A549 (cell line): Measurements from ENCODE around the gene CCDC188. TPM values are rescaled to one million over a fixed set of nuclear protein-coding genes. Genes with fewer than 3 reads are reported as not detected.

ENCODE experiments used
- ATAC-seq, 2 experiments: fragments of 200-7000 bp in 1 of 2; fragments of >200 bp in 1 of 2; cut with Nextera tagmentation in 1 of 2; cut with Tn5 transposase in 1 of 2; 3 replicates each; pipeline versions ENCODE4 v1.8.0 to v1.9.1; 2018 to 2020; ENCODE audit warnings: mild to moderate bottlenecking in 1 of 2, moderate library complexity in 1 of 2
- CTCF ChIA-PET: fragments of 300-600 bp; sonication (Branson Sonifier 250); formaldehyde crosslinking; extraction: SDS; loops from one replicate; lab custom pipeline; 2021; ENCODE audit warnings: antibody characterized with exemption, inconsistent platforms; lab: Yijun Ruan, JAX
- POLR2A ChIA-PET: fragments of 350-600 bp; formaldehyde crosslinking; extraction: SDS; loops from one replicate; lab custom pipeline; 2021; ENCODE audit warnings: antibody characterized with exemption, inconsistent platforms; lab: Yijun Ruan, JAX
- DNase-seq, 2 experiments: peaks; one replicate each; pipeline versions ENCODE4 v3.0.0 to v3.0.0-alpha.2; 2011 to 2016; ENCODE audit warnings: low read depth in 1 of 2, low spot score in 1 of 2
- FAIRE-seq: peaks from 2 replicates; lab custom pipeline; 2011; peaks lifted over from hg19 to GRCh38; lab: Jason Lieb, UNC
- H3K27ac ChIP-seq, 2 experiments: fragments of >200 bp; sonication (Bioruptor Twin); formaldehyde crosslinking; 3 replicates each; pipeline ENCODE4 v1.5.1; 2016 to 2017
- H3K4me1 ChIP-seq: fragments of >200 bp; sonication (Bioruptor Twin); formaldehyde crosslinking; 3 replicates; pipeline ENCODE4 v1.6.1; 2016
- H3K4me2 ChIP-seq: fragments of >200 bp; sonication (Bioruptor Twin); formaldehyde crosslinking; 3 replicates; pipeline ENCODE4 v1.6.1; 2016
- H3K4me3 ChIP-seq: fragments of >200 bp; sonication (Bioruptor Twin); formaldehyde crosslinking; 3 replicates; pipeline ENCODE4 v1.5.1; 2016
- H3K9me3 ChIP-seq: fragments of >200 bp; sonication (Bioruptor Twin); formaldehyde crosslinking; 3 replicates; pipeline ENCODE4 v1.6.1; 2016
- CBX8 ChIP-seq: fragments of 200-600 bp; sonication (generic); IDR thresholded peaks from 2 replicates; pipeline ENCODE4 v1.6.1; 2016
- CHD2 ChIP-seq: fragments of 150-350 bp; IDR thresholded peaks from 2 replicates; pipeline ENCODE4 v1.6.1; 2014; ENCODE audit warnings: low read length; ENCODE audit not compliant: partially characterized antibody
- CHD4 ChIP-seq: fragments of 200-600 bp; sonication (generic); IDR thresholded peaks from 2 replicates; pipeline ENCODE4 v1.6.1; 2016; ENCODE audit warnings: antibody characterized with exemption, mild to moderate bottlenecking, borderline replicate concordance
- ESRRA ChIP-seq: fragments of 150-350 bp; IDR thresholded peaks from 2 replicates; pipeline ENCODE4 v1.6.1; 2014; ENCODE audit warnings: mild to moderate bottlenecking, low read length, borderline replicate concordance
- FOSB ChIP-seq: fragments of 250-450 bp; sonication (Bioruptor Pico); IDR thresholded peaks from 2 replicates; pipeline ENCODE4 v1.5.0; 2020; ENCODE audit warnings: mild to moderate bottlenecking, moderate library complexity
- GATA3 ChIP-seq: IDR thresholded peaks from 2 replicates; pipeline ENCODE4 v1.6.1; 2012; ENCODE audit warnings: borderline replicate concordance
- HES2 ChIP-seq: fragments of >200 bp; sonication (Bioruptor Twin); formaldehyde crosslinking; IDR thresholded peaks from 2 replicates; pipeline ENCODE4 v1.6.1; 2016
- HOXB13 ChIP-seq: fragments of 250-450 bp; sonication (Bioruptor Pico); IDR thresholded peaks from 2 replicates; pipeline ENCODE4 v1.5.0; 2020; ENCODE audit warnings: low read depth, mild to moderate bottlenecking, moderate library complexity
- HOXB5 ChIP-seq: fragments of 250-450 bp; sonication (Bioruptor Pico); IDR thresholded peaks from 2 replicates; pipeline ENCODE4 v1.5.0; 2020; ENCODE audit warnings: mild to moderate bottlenecking, moderate library complexity
- JUNB ChIP-seq: fragments of >200 bp; sonication (Bioruptor Twin); formaldehyde crosslinking; IDR thresholded peaks from 2 replicates; pipeline ENCODE4 v1.6.1; 2016
- MAFK ChIP-seq: fragments of 450-650 bp; IDR thresholded peaks from 2 replicates; pipeline ENCODE4 v1.6.1; 2014; ENCODE audit not compliant: partially characterized antibody
- MAZ ChIP-seq: fragments of 150-350 bp; IDR thresholded peaks from 2 replicates; pipeline ENCODE4 v1.6.1; 2014; ENCODE audit warnings: antibody characterized with exemption, low read depth, low read length, borderline replicate concordance
- MYC ChIP-seq: IDR thresholded peaks from 2 replicates; pipeline ENCODE4 v1.6.1; 2012; ENCODE audit warnings: mild to moderate bottlenecking, inconsistent platforms, low read length, improper control_type of control experiment, borderline replicate concordance
- NPAS2 ChIP-seq: fragments of 250-450 bp; sonication (Bioruptor Pico); IDR thresholded peaks from 2 replicates; pipeline ENCODE4 v1.8.0; 2022; ENCODE audit warnings: mild to moderate bottlenecking, moderate library complexity, borderline replicate concordance
- NR3C1 ChIP-seq: fragments of >200 bp; sonication (Bioruptor Twin); formaldehyde crosslinking; IDR thresholded peaks from 3 replicates; pipeline ENCODE4 v1.6.1; 2017
- PHF8 ChIP-seq: fragments of 200-600 bp; sonication (generic); IDR thresholded peaks from 2 replicates; pipeline ENCODE4 v1.6.1; 2016; ENCODE audit warnings: low read depth, mild to moderate bottlenecking, antibody characterized with exemption, moderate library complexity, borderline replicate concordance
- POLR2AphosphoS2 ChIP-seq: conservative IDR thresholded peaks from 2 replicates; pipeline ENCODE4 v1.6.1; 2012; ENCODE audit warnings: low read length, improper control_type of control experiment, inconsistent platforms
- RARB ChIP-seq: fragments of 250-450 bp; sonication (Bioruptor Pico); IDR thresholded peaks from 2 replicates; pipeline ENCODE4 v1.8.0; 2021; ENCODE audit warnings: mild to moderate bottlenecking, moderate library complexity
- RCOR1 ChIP-seq: fragments of 150-350 bp; IDR thresholded peaks from 2 replicates; pipeline ENCODE4 v1.6.1; 2014; ENCODE audit warnings: antibody characterized with exemption, low read length, low read depth
- RFX5 ChIP-seq: fragments of 450-650 bp; IDR thresholded peaks from 2 replicates; pipeline ENCODE4 v1.7.1; 2014; ENCODE audit warnings: antibody characterized with exemption, mild to moderate bottlenecking, moderate library complexity
- SMC3 ChIP-seq: fragments of >200 bp; sonication (Bioruptor Twin); formaldehyde crosslinking; IDR thresholded peaks from 3 replicates; pipeline ENCODE4 v1.6.1; 2018; ENCODE audit warnings: inconsistent platforms
- ZFP36 ChIP-seq: fragments of 450-650 bp; IDR thresholded peaks from 2 replicates; pipeline ENCODE4 v1.6.1; 2014; ENCODE audit warnings: borderline replicate concordance; ENCODE audit not compliant: partially characterized antibody
- ZNF302 ChIP-seq: fragments of 250-450 bp; sonication (Bioruptor Pico); IDR thresholded peaks from 2 replicates; pipeline ENCODE4 v1.9.0; 2021; ENCODE audit warnings: inconsistent platforms, mild to moderate bottlenecking, moderate library complexity
- WGBS: methylation state at CpG from one replicate; pipeline ENCODE4 v1.1.6; 2017; ENCODE audit errors: missing lambda C conversion rate; 5-methylcytosine and 5-hydroxymethylcytosine counted together
- polyA plus RNA-seq, 4 experiments: library from polyadenylated mRNA; depleted of rRNA in 3 of 4; stranded (reverse); fragments of >200 nt; fragmentation: RNase III in 1 of 4; extraction: RNeasy Plus Mini Kit Qiagen cat#74134 plus additional on column Dnase treatment in 1 of 4; gene quantifications; 2 replicates in 3 of 4; 3 replicates in 1 of 4; pipeline ENCODE4 v1.2.3, GENCODE V29; 2011 to 2017
- TF ChIP-seq, protein P1 (sequence below): fragments of 450-650 bp; IDR thresholded peaks from 2 replicates; pipeline ENCODE4 v1.6.1; 2014; ENCODE audit warnings: antibody characterized with exemption
- TF ChIP-seq, protein P2 (sequence below): IDR thresholded peaks from 2 replicates; pipeline ENCODE4 v1.6.1; 2012
- TF ChIP-seq, protein P3 (sequence below): IDR thresholded peaks from 2 replicates; pipeline ENCODE4 v1.6.1; 2012

Gene CCDC188
- polyA plus RNA-seq, 2 of the 4 experiments (the other 2 are of a cell fraction): not detected

- ChIA-PET POLR2A (no interaction called here), CTCF (interaction anchor here (1.3 kb wide), 1 partner anchor 125 kb away, joined by 3 read pairs; no protein-coding TSS in a partner anchor)
- whole genome bisulfite sequencing: 94% methylated on average over 11 of the region's 19 CpGs
- H3K9me3 ChIP-seq: no peaks in the 10 kb centered on the region
- FAIRE-seq (no peak), DNase-seq (no peak), ATAC-seq (no peak)
- H3K4me3 ChIP-seq: no peak overlapping the region
- H3K4me2 ChIP-seq: no peak overlapping the region
- no peak overlapping the region for H3K27ac ChIP-seq
- no peak for TF ChIP-seq ZNF302 (CRISPR knock-in tag)
- H3K4me1 ChIP-seq: peaks cover 8% of the 10 kb centered on the region; the same call in 2 of the 3 replicates
Observed at GRCh38 chr22:20113551-20114310, 37.1 kb downstream of the CCDC188 start.

DNA sequence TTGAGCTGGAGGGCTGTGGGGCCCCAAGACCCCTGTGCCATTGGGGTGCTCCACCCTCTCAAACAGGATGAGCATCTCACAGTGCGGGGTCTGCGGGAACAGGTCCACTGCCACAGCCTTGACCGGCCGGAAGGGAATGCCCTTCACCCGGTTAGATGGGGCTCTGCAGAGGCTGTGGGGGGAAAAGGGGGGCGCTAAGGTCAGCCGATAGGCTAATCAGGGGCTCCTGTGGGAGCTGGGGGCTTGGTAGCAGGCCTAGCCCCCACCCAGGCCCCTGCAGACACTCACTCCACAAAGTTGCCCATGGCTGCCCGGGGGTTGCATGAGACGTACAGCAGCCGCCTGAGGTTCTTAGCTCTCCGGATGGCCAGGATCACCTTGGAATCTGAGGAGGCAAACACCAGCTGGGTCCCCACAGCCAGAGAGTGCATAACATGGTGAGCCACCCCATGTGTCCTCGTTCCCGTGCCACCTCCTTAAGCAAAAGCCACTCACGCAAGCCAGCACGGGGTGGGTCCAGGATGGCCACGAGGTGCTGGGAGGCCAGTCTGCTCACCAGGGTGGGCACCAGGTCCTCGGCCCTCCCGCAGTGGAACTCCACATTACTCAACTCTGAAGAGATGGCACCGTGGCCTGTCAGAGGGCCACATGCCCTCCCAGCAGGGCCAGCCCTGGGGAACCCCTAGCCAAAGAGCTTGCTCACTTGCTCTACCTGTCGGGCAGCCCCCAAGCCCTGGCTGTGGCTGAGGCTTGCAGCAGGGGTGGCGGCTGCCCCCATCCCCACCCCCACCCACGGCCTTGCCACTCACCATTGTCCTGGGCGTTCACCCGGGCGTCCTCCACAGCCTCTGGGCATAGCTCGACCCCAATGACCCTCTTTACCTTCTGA is 38.0 kb downstream of the CCDC188 start:
- H3K9me3 ChIP-seq: no peaks in the 10 kb centered on the region
- no peak overlapping the region for H3K27ac ChIP-seq
- H3K4me1 ChIP-seq: peaks cover 8% of the 10 kb centered on the region; the same call in 1 of the 3 replicates
- H3K4me2 ChIP-seq: no peak overlapping the region
- ATAC-seq (no peak), FAIRE-seq (no peak), DNase-seq (no peak)
- ChIA-PET CTCF (interaction anchor here (1.3 kb wide), 1 partner anchor 126 kb away, joined by 3 read pairs; no protein-coding TSS in a partner anchor), POLR2A (no interaction called here)
- TF ChIP-seq RFX5 (no peak), HES2 (no peak), NPAS2 (CRISPR knock-in tag) (no peak), SMC3 (no peak), CHD2 (no peak), ESRRA (no peak), CBX8 (no peak), MYC (no peak)
- TF ChIP-seq, protein P1, sequence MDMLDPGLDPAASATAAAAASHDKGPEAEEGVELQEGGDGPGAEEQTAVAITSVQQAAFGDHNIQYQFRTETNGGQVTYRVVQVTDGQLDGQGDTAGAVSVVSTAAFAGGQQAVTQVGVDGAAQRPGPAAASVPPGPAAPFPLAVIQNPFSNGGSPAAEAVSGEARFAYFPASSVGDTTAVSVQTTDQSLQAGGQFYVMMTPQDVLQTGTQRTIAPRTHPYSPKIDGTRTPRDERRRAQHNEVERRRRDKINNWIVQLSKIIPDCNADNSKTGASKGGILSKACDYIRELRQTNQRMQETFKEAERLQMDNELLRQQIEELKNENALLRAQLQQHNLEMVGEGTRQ: no peak
- no peak overlapping the region for H3K4me3 ChIP-seq
- 100% methylated on average over 2 of the region's 26 CpGs for WGBS

- no peak overlapping the region for H3K4me2 ChIP-seq
- DNase-seq (no peak), ATAC-seq (no peak), FAIRE-seq (no peak)
- peaks cover 8% of the 10 kb centered on the region; the same call in 1 of the 3 replicates for H3K4me1 ChIP-seq
- TF ChIP-seq RARB (CRISPR knock-in tag) (no peak), PHF8 (no peak), ZFP36 (no peak), JUNB (no peak), RCOR1 (no peak), FOSB (CRISPR knock-in tag) (no peak), CHD4 (no peak), HOXB13 (CRISPR knock-in tag) (no peak), NR3C1 (no peak), MAZ (no peak), HES2 (no peak), MAFK (no peak), HOXB5 (CRISPR knock-in tag) (no peak), POLR2AphosphoS2 (no peak), GATA3 (no peak)
- TF ChIP-seq, protein P1: no peak
- TF ChIP-seq, protein P2, sequence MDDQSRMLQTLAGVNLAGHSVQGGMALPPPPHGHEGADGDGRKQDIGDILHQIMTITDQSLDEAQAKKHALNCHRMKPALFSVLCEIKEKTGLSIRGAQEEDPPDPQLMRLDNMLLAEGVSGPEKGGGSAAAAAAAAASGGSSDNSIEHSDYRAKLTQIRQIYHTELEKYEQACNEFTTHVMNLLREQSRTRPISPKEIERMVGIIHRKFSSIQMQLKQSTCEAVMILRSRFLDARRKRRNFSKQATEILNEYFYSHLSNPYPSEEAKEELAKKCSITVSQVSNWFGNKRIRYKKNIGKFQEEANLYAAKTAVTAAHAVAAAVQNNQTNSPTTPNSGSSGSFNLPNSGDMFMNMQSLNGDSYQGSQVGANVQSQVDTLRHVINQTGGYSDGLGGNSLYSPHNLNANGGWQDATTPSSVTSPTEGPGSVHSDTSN: no peak
- TF ChIP-seq, protein P3, sequence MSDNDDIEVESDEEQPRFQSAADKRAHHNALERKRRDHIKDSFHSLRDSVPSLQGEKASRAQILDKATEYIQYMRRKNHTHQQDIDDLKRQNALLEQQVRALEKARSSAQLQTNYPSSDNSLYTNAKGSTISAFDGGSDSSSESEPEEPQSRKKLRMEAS: no peak
- POLR2A ChIA-PET: no interaction called here
- CTCF ChIA-PET: interaction anchor here (1.4 to 2.4 kb wide), 4 partner anchors 10 to 145 kb away, joined by 4 to 11 read pairs (median 8); no protein-coding TSS in a partner anchor
- no peak overlapping the region for H3K27ac ChIP-seq
- 45% methylated on average over 1 of the region's 7 CpGs for WGBS
- no peak overlapping the region for H3K4me3 ChIP-seq
- H3K9me3 ChIP-seq: no peaks in the 10 kb centered on the region
Observed at GRCh38 chr22:20111689-20112622, 38.9 kb downstream of the CCDC188 start.
